Activated T-cell treated with anti-CD3 and anti-CD28 coated beads for 1 hour (primary cell): ENCODE measurements around the gene LSP1.
"Not testable (repeated sequence)": the region's sequence is repeated elsewhere in the genome, so short reads cannot be mapped to it uniquely, and the experiment has no call there.

Experiments
- DNase-seq: peaks from one replicate; pipeline ENCODE4 v3.0.0-alpha.2; 2020; ENCODE audit warnings: low read depth

LSP1 gene

DNA sequence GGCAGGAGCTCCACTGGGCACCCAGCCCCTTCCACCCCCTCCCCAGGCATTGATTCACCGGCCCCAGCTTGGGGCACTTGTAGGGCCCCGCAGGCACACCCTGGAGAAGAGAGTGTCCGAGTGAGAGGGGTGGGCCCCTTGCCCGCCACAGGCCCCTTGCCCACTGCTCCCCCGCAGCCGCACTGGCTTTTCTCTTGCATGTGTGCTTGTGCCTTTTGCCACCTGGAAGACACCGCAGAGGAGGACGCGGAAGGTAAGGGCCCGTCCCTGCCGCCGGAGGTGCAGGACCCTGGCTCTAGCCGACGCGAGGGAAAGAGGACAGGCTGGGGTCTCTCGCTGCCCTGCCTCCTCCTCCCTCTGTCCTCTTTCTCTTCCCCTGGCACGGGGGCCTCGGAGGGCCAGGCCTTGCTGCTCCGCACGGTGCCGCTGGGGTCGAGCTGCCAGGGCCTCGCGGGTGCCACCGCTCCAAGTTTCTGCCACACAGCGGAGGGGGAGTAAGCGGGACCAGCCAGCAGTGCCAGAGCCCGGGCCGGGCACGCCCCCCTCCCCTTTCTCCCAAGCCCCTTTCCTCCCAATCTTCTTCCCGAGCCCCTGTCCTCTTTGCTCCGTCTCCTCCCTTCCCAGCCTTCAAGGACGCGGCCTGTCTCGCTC, 76.1 kb downstream of the LSP1 start:
- no peak for DNase-seq

DNA sequence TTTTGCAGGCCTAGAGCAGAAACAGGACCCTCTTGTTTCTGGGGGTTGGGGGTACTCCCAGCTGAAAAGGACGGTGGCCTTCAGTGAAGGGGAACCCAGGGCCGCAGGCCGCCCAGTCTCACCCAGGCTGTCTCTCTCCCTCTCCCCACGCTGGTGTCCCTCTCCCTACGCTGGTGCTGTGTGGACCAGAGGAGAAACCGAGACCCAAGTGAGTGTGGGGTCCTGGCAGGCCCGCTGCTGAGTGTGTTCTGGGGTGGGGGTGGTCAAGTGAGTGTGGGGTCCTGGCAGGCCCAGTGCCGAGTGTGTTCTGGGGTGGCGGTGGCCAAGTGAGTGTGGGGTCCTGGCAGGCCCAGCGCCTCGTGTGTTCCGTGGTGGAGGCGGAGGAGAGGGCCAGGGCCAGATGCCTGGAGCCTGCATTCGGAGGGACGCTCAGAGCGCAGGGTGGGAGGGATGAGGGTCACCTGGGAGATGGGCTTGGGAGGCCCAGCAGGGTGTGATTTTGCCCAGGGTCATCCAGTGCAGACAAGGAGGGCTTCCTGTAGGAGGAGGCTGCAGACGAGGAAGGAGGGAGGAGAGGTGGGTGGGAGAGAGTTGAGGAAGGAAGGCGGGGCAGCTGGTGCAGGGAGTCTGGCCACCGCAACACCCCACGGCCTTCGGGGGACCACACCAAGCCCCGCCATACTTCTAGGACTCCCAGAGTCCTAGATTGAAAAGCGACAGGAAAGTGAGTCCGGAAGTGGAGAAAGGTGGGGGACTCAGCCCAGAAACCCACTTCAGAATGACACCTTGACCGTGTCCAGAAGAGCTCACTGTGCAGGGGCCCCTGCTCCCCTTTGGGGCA, 77.0 kb downstream of the LSP1 start:
- no peak for DNase-seq

DNA sequence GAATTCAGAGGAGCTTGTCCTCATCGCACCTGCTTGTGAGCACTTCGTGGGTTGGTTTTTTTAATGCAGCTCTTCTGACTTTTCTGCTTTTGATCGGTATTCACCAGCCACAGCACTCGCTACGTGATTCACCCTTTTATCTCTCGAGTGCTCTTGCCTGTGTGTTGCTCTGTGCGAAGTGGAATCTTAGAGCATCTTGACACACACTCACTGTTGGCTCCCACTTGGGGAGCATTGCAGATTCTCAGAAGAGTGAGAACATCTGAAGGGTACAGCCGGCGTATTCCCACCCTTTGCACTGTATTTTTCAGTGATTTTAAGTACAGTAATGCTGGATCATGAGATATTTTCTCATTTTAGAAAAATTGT, 77.6 kb downstream of the LSP1 start:
- DNase-seq: no peak

DNA sequence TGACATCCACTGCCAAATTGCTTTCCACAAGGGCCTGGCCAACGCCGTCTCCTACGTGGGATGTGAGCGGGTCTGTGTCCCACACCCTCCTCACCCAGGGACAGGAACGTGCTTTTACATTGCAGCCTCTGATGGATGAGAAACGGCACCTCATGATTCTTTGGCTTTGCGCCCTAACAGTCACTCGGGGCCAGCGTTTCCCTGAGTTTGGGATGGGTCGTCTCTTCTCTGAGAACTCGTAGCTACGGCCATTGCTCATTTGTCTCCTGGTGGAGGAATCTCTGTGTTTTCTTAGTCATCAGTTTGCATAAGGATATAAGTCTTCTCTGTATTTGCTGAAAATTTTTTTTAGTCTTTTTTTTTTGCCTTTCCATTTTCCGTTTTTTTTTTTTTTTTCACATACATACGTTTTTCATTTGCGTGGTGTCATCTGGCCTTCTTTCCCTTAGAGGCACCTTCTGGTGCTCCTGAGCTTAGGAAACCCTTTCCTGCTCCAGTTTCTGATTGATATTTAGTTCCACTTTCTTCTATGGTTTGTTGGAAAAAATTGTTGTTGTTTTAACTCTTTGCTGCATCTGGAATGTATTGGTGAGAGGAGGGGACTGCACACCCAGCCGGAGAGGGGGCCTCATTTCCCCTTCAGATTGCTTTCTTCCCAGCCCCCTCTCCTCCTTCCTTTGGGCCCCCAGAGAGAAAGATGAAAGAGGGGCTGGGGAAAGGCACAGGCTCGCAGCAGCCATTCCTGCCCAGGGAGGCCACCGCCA, 78.6 kb downstream of the LSP1 start:
- no peak for DNase-seq

DNA sequence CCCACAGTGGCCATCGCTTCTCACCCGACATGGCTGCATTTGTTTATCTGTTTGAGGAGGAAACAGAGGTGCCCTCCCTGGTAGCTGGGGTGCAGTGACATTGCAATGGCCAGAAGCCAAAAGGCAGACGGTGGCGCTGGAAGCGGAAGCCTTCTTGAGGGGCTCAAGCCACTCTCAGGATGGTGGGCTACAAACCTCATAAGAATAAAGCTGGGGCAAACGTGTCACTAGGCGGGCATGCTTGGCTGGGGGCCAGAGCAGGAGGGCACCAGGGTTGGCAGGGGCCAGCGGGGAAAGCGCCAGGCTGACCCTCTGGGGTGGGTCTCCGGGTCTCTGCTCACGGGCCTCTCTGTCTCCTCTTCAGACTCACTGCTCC, 79.2 kb downstream of the LSP1 start:
- no peak for DNase-seq

DNA sequence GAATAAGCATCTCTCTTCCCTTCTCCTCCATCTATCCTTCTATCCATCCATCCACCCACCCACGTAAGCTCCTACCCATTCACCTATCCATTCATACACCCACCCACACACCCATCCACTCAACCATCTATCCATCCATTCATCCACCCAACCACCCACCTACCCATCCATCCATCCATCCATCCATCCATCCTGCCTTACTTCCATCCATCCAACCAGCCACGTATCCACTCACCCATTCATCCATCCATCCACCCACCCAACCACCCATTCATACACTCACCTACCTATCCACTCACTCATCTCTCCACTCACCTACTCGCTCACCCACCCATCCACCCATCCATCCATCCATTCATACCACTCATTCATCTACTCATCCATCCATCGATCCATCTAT, 79.8 kb downstream of the LSP1 start:
- no peak for DNase-seq

DNA sequence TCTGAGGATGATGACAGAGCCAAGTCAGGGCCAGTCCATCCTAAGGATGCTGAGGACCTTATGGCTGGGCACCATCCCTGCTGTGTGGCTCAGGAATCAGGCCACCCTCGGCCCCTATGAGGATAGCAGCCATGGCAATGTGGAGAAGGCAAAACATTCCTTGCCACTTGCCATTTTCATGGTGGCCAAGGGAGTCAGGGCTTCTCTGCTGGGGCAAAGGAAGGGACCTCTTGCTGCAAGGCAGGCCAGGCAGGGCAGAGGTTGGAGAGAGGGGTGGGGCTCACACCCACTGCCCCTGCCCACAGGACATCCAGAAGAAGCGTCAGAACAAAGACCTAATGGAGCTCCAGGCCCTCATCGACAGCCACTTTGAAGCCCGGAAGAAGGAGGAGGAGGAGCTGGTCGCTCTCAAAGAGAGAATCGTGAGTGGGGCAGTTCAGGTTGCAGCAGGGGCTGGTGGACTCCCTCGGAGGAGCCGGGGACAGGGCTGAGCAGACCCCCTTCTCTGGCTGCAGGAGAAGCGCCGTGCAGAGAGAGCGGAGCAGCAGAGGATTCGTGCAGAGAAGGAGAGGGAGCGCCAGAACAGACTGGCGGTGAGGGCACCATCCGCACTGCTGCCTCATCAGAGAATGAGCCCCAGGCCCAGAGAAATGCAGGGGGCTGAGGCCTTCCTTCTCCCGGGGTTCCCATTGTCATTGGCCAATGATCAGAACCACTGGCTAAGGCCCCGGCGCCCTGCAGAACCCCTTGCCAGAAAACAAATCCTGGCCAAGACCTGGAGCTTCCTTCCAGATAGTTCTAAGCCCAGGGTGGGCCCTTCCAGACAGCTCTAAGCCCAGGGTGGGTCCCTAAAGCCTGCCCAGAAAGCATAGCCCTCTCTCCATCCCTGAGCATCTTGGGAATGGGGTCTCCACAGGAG, 80.8 kb downstream of the LSP1 start:
- no peak for DNase-seq

DNA sequence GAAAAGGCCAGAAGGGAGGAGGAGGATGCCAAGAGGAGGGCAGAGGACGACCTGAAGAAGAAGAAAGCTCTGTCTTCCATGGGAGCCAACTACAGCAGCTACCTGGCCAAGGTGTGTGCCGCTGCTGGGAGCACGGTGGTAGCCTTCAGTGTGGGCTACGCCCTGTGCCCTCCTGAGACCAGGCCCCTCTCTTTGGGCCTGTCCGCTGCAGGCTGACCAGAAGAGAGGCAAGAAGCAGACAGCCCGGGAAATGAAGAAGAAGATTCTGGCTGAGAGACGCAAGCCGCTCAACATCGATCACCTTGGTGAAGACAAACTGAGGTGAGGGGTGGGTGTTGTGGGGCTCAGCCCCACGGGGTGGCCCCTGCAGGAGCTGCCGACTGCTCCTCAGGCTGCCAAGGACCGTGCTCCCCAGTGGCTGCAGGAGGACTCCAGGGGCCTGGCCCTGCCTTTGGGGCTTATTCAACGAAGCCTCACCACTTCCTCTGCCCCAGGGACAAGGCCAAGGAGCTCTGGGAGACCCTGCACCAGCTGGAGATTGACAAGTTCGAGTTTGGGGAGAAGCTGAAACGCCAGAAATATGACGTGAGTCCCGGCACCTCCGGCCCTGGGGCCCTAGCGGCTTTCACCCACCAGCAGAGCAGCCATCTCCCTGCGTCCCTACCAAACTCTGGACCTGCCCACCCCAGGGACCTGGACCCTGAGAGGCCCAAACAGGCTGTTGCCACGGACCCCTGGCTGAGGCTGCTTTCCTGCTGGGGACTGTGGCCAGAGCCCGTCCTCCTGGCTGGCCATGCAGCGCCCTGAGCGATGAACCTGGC, 81.7 kb downstream of the LSP1 start:
- no peak for DNase-seq

DNA sequence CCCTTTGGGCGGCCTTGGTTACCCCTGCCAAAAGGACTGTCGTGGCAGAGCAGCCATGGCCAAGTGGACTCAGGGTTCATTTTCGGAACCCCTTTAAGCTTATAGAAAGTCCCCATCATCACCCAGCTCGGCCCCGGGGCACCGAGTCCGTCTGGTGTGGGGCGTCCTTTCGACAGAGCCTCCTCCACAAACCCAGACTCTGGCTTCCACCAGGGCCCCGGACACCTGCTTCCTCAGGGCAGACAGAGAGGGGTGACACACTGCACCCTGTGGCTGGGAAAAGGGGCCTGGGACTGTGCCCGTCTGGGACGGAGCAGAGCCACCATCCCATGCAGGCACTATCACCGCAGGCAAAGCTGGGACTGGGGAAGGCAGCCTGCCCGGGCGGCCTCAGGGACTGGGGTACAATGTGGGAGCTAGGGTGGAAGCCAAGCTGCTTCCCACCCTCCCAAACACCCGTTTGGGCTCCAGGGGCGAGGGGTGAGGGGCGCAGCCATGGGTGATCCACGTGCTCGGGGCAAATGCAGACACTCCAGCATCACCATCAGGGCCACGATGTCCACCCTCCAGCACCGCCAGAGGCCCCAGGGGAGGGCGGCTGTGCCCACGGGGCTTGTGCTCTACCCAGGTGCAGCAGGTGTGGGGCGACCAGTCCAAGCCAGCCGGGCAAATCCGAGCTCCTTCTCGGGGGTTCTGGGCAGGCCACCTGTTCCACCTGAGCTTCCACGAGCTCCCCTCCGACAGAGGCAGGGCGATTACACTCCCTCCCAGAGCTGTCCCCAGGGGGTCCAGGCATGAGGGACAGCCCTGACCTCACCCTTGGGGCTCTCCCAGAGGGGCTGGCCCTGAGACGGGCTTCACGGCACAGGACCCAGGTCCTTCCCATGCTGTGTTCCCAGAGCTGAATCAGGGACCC, 82.5 kb downstream of the LSP1 start:
- DNase-seq: no peak

DNA sequence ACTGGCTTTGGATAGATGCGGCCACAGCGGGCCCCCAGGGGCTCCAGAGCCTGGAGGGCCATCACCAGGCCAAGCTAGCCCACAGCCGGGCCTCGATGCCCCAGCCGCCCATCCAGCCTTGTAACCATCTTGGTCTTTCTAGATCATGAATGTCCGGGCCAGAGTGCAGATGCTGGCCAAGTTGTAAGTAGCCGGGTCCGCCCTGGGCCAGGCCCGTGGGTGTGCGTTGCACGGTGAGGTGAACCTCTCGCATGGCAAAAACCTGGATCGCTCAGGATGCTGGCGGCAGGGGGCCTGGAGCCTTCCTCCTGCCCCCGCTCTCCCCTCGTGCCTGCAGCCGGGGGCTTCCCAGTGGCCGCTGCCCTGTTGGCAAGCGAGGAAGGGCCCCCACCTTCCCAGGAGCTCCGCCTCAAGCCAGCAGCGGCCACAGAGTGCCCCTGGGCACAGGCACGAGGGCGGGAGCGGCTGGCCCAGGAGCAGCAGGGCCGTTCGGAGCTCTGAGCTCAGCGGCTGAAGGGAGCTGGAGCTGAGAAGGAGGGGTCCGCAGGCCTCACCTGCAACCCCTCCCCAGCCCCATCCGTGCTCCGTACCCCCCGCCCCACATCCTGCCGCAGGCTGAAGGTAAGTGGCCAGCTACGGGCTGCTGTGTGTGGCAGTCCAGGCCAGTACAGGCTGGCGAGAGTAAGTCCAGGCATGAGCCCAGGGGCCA, 83.3 kb downstream of the LSP1 start:
- DNase-seq: no peak

DNA sequence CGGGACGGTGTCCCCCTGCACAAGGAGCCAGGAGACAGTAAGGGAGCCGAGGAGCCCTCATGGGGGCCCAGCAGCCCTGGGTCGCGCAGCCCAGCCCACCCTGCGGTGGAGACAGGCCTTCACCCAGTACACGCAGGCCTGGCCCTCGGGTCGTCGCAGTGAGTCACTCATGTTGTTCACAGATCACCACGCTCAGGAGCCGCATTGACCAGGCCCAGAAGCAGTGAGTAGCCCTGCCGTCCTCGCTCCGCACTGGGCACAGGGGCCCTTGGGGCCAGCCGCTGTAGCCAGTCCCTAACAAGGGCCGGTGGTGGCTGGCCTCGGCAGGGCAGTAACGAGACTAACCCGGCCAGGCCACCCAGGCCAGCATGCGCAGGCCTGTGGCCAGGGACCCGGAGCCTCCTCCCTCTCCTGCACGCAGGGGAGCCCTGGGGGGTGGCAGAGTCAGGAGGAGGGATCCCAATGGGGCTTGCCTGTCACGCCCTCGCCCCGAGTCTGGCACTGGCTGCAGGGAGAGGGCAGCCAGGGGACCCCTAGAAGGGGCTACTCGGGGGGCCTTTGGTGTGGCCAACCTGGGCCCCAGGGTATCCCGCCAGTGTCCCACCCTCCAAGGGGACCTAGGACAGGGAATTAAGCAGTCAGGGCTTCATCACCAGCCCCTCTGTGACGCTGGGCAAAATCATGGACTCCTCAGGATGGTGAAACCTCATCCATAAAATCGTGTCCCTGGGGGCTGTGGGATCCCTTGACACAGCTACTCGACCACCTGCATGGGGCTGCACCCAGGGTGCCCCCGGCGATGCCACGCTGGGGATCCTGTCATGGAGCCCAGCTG, 84.1 kb downstream of the LSP1 start:
- DNase-seq: no peak

DNA sequence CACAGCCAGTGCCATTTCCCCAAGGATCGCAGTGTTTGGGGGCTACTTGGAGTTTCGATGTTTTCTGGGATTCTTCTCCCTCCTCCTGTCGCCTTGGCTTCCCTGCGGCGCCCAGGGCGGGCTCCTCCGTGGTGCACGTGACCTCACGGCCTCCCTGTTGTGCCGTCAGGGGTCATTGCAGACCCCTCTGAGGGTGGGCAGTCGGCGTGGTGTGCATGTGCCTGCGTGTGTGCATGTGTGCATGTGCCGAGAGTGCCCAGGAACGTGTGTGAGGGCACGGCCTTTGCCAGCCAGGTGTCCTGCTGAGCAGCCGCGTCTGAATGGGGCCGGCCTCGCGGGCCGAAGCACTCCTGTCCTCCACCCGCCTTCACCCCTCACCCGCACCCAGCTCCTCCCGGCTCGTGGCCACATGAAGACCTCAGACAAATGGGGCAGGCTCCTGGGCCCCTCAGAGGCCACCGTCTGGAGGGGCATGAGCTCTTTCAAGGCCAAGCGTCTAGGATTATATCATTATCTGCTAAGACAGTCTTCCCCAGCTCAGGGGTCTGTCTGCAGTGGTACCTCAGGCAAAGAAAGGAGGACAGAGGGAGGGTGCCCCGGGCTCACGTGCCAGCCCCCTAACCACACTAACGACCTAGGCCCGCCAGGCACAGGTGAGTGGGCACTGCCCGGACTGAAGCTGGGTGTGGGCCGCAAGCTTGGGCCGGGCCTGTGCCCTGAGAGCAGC, 84.9 kb downstream of the LSP1 start:
- no peak for DNase-seq

DNA sequence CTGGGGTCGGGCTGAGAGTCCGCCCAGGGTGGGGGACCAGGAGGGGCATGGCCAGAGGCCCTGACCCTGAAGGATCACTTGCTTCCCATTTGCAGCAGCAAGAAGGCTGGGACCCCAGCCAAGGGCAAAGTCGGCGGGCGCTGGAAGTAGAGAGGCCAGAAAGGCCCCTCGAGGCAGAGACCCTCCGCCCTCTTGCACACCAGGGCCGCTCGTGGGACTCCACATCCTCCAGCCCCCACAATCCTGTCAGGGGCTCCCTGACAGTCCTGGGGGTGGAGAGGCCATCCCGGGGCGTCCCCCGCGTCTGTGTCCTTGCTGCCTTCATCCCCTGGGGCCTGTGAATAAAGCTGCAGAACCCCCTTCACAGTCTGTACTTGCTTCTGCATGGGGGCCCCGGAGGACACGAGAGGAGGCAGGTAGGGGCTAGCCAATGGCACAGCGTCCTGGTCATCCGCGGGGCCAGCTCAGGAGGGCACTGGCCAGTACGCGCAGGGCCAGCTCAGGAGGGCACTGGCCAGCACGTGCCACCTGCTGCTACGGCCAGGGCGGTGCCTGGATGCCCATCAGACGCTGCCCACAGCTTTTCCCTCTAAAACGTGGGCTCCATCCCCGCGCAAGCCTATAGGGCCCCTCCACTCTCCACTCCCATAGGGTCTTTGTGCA, 85.6 kb downstream of the LSP1 start:
- no peak for DNase-seq

DNA sequence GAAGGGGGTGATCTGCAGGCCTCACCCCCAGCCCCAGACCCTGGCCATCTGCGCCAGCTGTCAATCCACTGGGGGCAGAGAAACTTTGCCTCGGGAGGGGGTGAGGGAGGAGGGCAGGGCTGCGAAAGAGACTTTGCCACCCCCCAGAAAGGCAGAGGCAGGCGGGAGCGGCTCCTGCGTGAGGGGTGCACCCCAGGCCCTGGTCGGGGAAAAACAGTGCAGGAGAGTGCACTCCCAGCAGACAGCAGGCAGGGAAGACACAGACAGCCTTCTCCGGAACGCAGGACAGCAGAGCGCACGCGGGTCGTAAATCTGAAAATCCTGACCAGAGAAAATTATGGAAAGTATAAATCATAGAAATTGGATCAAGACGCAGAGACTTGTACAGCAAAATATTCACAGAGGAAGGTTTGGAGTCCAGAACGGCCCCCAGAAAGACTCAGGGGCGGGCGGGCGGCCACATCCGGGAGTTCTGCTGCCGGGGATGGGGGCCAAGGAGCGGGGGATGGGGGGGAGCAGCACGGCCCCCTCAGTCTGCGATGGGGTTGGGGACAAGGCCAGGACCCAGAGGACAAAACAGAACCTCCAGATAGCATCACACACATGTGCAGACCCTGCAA, 86.2 kb downstream of the LSP1 start:
- DNase-seq: no peak

DNA sequence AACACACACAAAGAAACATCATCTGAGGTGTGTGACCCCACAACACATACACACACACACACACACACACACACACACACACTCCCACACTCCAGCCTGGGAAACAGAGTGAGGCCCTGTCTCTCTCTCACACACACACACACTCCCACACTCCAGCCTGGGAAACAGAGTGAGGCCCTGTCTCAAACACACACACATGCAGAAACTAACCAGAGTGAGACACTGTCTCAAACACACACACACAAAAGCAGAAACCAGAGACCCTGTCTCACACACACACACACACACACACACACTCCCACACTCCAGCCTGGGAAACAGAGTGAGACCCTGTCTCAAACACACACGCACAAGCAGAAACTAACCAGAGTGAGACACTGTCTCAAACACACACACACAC, 86.9 kb downstream of the LSP1 start:
- not testable (repeated sequence) for DNase-seq
